Middle frontal gyrus (tissue), 1 donor: ENCODE results near the gene ARFGAP1.
"Not testable (repeated sequence)": the region's sequence is repeated elsewhere in the genome, so short reads cannot be mapped to it uniquely, and the experiment has no call there.

Source experiments
- DNase-seq: peaks from one replicate; pipeline ENCODE4 v3.0.0-alpha.2; 2015; ENCODE audit warnings: low spot score; ENCODE audit errors: extremely low spot score

ARFGAP1 gene

DNA sequence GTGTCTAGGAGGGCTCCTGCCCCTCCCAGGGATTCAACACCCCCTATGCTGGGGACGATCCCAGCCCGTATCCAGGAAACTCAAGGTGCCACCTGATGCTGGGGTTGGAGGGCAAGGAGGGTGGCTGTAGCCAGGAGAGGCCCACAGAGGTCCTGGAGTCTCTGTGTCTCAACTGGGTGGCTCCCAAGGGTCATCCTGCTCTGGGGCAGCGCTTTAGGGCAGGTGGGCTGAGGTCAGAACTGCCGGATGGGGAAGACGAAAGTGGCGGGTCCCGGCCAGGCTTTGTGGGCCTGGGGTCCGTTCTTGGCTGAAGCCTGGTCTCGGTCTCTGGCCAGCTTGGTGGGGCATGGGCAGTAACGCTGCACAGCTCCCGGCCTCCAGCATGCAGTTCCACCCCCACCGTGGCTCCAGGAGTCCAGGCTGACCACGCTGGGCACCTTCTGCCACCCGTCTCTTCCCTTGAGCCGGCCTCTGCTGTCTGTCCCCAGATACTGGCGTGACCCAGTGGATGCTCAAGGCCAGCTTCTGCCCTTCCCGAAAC is 17.6 kb downstream of the ARFGAP1 start:
- no peak for DNase-seq

DNA sequence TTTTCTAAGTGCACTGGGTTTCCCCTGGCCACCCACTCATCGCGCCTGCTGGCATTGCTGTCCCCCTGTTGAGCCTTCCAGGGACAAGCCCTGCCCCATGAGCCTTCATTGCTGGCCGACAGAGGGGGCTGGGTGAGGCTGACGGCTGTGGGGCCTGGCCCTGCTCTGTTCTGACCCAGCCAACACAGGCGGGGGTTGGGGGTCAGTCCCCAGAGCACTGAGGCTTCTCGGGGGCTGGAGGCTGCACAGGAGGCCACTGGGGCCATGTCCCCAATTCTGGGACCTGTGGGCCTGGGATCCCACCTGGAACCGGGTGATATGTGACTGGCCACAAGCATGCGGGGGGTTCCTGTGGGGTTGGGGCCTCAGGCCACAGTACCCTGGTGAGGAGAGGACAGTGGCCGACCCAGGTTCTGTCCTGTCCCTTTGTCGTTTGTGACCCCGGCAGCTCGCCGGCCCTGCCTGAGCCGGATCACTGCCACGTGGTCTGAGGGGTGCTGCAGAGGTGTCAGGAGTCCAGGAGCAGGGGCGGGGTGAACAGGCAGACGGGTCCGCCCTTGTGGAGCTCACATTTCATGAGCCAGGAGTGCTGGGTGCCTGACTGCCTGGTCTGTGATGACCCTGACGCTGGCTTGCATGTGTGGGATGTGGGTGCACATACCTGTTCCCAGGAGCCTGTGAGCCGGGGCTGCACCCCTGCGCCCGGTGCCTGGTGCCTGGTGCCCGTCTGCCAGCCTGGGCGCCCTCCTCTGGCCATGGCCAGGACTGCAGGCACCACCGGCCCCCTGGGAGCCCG is 18.3 kb downstream of the ARFGAP1 start:
- DNase-seq: no peak

DNA sequence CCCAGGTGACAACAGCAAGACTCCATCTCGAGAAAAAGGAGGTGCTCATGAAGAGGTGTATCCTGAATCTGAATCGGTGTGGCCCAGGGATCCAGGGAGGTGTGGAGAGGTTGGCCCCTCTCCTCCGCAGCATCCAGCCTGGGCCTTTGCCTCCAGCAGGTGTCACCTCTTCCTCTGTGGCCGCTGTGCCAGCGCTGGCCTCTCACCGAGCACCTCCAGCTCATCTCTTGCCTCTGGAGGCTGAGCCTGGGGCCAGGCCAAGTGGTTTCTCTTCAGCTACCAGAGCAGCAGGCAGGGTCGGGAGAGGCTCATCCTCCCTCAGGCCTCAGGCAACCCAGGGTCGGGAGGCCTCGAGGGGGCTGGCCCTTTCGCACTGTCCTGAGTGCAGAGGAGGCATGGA is 19.2 kb downstream of the ARFGAP1 start:
- DNase-seq: no peak

DNA sequence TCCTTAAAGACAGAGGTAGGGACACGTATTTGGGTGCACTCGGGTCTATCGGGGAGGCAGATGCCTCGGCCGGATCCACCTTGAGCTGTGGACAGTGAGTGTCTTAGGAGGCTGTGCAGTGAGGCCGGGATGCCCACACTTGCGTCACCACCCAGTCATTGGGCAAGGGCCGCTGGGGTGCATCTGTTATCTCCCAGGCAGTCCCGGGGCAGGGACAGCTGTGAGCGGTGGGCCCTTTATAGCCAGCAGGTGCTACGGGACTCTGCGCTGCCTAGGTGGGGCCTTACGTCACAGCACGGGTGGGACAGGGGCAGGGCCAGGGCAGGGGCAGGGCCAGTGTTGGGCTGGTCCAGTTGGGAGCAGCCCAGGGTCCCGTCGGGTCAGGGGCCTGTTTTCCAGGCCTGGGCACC is 19.7 kb downstream of the ARFGAP1 start:
- DNase-seq: no peak

DNA sequence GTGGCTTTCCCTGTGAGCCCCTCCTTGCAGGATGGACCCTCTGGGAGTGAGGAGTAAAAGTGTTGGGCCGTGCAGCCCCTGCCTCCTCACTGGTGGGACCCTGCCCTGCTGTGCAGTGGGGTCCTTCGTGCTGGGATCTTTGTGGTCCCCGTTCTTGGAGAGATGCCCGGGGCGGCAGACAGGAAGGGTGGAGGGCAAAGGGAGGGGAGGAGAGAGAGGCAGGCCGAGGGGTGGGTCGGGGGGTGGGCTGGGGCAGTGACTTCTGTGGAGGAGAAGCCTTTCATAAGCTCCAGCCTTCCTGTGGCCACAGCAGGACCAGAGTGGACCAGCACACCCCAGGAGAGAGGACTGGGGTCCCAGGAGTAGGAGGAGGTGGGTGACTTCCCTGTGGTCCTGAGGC is 20.3 kb downstream of the ARFGAP1 start, which contains the start of gene COL20A1:
TSS of gene COL20A1 (plus strand) at position 283 of the 400 bp plus-strand sequence. CDS start 1,922 bp downstream, outside the sequence.
- no peak for DNase-seq

DNA sequence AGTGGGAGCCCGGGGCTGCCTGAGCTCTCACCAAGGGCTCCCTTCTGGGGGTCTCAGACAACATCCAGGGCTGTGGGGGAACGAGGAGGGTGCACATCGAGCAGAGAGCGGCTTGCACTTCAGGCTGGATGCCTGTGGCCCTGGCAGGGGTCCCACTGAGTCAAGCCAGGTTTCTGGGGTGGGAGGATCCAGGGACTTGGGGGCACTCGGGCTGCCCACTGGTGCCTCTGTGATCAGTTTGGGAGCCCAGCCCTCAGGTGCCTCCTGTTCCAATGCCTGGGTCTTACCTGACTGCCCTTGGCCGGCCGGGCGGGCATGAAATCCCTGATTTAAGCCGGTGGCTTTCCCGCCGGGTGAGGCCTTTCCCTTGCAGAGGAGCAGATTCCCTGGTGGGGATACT is 20.8 kb downstream of the ARFGAP1 start:
- DNase-seq: no peak

DNA sequence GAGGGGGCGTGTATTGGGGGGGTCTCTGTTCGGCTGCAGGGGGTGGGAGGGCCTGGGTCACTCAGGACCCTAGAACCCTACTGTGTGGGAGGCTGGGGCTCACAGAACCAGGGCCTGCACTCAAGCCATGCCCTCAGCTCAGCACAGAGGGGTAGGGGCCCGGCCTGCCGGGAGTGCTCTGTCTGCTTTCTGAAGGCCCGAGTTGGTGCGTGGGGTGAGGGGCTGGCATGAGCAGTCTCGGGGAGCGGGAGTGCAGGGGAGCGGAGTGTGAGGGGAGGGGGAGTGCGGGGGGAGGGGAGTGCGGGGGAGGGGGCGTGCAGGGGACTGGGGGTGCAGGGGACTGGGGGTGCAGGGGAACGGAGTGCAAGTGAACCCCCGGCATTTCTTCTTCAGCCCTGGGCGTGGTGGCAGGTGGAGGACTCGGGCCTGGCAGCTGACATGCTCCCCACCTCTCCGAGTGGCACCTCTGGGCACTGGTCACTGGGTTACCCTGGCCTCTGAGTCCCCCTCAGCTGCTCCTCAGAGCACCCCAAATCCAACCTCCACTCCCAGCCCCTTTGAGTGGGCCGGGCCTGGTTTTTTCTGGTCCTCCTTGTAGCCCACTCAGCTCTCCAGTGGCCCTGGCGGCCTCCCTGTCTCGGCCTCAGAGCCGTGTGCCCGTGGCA is 21.4 kb downstream of the ARFGAP1 start:
- DNase-seq: no peak

DNA sequence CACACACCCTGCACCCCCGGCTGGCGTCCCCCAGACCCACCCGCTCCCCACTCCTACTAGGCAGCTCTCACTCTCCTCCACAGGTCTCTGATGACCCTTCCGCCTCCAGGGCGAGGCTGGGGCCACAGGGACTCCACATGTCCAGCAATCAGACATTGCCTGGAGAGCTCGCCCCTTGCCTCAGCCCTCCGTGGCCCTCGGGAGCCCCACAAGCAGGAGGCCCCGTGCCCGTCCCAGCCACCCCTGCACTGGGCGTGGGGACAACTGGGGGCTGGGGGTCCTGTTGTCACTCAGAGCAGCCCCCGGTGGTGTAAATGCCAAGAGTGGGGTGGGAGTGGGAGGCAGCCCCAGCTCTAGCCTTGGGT is 21.9 kb downstream of the ARFGAP1 start:
- no peak for DNase-seq

DNA sequence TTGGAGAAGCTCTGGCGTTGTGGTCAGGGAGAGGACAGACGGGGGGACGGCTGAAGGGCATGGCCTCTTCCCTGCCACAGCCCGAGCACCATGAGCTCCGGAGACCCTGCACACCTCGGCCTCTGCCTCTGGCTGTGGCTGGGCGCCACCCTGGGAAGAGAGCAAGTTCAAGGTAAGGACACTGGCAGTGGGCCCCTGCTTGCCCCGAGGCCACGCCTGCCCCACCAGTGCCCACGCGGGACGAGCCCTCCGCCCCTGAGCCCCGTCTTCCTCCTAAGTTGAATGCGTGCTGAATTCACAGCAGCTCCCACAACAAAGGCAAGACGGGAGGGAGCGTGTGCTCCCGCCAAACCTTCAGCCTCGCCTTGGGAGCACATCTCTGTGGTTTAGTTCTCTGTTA is 22.4 kb downstream of the ARFGAP1 start:
- DNase-seq: no peak

DNA sequence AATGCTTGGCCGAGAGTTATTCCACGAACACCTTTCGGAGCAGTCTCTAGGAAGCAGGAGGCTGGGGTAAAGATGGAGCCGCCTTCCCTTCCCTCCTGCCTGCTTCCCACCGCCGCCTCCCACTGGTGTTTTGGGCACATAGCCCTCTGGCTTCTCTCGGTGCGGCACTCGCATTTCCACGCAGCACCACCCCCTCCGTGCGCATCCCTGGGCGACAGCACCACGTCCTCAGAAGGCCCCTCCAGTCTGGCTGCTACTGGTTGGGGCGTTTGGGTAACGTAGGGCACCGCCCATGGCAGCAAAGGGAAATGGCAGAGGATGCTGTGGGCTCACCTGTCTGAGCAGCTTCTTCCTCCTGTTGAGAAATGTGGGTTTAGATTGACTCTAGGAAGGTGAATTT is 22.8 kb downstream of the ARFGAP1 start:
- DNase-seq: no peak

DNA sequence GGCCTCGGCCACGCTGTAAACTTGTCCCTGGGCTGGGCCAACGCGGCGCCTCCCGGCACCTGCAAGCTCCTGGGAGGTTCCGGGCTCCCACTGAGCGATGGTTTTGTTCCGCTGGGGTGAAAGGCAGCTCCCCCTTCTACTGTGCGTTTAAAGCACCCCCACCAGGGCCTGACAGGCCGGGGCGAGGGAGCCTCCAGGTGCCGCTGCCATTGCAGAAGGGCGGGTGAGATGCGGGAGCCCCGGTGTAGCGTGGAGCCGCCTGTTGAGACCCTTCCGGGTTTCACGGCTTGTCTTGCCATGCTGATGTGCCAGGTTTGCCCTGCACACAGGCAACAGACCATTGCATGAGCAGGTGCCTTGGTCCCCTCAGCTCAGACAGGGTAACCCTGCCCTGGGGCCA is 23.2 kb downstream of the ARFGAP1 start:
- no peak for DNase-seq

DNA sequence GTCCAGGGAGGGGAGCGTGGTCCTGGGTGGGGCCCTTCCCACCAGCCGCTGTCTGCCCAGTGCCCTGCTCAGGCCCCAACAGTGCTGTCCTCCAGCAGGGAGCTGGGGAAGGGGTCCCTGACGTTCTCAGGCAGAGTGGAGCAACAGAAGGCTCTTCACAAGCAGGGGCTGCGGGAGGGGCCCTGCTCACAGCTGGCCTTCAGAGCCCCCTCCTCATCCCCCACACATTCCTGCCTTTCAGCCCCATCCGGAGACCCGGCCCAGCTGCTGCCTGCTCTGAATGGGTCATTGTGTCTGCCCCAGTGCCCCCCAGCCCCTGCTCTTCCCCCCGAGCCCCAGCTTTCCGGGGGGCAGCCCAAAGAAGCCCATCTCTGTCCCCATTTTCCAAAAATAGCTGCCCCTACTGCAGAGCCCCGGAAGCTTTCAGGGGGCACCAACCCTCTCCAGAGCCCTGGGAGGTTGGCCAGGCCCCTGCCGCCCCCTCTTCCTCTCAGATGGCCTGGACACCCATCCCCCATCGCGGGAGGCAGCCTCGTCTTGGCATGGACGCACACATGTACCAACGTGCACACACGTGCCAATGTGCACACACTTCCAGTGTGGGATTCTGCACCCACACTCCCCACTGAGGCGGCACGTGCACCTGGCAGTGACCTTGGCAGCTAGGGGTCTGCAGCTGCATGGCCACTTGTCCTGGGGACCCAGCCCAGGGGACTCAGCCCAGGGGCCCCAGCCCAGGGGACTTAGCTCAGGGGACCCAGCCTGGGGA is 24.1 kb downstream of the ARFGAP1 start:
- no peak for DNase-seq

DNA sequence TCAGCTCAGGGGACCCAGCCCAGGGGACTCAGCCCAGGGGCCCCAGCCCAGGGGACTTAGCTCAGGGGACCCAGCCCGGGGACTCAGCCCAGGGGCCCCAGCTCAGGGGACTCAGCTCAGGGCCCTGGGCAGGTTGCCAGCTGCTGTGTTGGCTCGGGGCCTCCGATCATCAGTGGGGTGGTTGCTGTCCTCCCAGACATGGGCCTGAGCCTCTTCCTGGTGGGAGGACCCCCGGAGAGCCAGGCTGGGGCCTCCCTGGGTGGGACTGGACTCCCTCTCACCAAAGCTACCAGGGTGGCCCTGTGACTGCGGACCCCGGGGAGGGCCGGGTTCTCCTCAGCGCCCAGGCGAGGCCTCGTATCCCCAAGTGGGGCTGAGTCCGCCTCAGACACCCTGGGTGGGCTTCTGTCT is 24.8 kb downstream of the ARFGAP1 start:
- DNase-seq: no peak

DNA sequence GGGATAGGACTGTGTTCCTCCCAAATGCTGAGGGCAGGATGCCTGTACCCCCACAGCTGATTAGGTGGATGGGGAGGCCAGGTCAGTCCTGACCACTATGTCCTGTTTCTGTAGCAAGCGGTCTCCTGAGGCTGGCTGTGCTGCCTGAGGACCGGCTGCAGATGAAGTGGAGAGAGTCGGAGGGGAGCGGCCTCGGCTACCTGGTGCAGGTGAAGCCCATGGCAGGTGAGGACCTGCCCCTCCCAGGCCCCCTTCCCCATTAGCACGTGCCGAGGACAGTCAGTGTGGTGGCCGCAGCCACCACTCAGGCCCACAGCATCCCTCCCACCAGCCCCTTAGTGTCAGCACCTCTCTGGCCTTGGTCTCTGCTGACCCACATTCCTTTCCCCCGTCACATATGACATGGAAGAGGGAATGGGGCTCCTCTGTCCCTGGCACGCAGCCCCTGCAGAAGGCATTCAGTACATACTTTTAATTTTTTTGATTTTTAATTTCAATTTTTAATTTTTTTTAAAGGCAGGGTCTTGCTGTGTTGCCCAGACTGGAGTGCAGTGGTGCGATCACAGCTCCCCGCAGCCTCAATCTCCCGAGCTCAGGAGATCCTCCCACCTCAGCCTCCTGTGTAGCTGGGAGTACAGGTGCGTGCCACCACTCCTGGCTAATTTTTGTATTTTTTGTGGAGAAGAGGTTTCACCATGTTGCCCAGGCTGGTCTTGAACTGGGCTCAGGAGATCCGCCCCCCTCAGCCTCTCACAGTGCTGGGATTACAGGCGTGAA is 25.4 kb downstream of the ARFGAP1 start:
- DNase-seq: no peak

DNA sequence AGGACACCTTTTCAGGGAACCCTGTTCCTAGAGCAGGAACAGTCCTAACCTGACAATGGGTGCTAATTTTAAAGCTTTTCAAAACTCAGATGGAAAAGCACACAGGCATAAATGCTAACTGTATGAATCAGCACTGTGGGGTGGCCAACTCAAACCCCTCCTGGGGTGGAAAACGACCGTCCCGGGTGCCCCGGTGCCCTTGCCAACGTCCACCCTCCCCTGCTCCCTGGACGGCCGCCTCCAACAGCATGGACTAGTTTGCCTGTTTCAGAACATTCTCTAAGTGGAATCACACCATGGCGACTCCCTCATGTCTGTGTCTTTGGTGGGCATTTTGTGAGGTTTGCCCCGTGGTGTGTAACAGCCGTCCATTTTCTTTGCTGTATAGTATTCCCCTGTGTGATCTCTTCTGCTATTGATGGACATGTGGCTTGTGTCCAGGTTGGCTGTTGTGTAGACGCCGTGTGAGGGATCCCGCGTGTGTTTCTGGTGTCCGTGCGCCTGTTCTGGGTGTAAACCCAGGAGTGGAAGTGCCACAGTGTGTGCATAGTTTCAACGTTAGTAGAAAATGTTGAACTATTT is 26.2 kb downstream of the ARFGAP1 start:
- no peak for DNase-seq

DNA sequence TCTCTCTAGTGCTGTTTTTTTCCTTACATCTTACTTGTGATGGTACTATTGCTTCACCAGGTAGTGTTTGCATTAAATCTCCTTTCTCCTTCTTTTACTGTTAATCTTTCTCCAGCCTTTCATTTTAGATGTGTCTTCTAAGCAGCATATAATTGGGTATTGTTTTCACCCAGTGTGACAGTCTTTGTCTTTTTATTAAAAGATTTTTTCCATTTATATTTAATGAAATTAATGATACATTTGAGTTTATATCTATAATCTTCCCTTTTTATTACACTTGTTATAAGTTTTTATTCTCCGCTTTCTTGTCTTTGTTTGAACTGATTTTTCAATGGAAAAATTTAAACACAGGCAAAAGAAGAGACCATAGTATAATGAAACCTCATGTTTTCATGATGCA is 29.1 kb downstream of the ARFGAP1 start:
- DNase-seq: no peak

DNA sequence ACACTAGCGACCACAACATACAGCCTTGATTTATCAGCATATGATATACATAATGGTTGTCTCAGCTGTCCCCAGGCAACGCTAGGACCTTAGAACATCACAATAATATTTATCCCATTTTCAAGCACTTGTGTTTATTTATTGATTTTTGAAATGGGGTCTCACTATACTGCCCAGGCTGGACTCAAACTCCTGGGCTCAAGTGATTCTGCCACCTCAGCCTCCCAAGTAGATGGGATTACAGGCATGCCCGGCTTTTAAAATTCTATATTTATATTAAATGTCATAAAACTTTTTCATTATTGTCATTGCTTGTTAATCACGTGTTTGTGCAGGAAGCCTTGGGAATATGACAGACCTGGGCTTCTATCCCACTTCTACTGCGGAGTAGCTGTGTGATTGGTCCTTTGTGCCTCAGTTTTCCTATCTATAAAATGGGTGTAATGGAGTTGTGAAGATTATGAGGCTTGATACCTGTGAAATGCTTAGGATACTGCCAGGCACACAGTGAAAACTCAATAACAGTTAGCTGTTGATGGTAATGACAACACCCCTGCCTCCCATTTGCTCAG is 30.6 kb downstream of the ARFGAP1 start:
- DNase-seq: no peak

DNA sequence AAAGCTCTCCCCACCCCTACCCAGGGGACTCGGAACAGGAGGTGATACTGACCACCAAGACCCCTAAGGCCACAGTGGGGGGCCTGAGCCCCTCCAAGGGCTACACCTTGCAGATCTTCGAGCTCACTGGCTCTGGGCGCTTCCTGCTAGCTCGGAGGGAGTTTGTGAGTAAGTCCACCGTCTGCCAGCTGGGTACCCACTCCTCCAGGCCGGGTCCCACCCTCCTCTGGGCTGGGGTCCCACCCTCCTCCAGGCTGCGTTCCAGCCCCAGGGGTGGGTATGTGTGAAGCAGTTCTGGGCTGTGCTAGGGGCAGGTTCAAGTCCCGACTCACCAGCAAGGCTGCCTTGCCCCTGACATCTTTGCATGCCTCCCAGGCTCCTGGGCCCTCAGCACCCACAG is 32.8 kb downstream of the ARFGAP1 start:
- DNase-seq: no peak

DNA sequence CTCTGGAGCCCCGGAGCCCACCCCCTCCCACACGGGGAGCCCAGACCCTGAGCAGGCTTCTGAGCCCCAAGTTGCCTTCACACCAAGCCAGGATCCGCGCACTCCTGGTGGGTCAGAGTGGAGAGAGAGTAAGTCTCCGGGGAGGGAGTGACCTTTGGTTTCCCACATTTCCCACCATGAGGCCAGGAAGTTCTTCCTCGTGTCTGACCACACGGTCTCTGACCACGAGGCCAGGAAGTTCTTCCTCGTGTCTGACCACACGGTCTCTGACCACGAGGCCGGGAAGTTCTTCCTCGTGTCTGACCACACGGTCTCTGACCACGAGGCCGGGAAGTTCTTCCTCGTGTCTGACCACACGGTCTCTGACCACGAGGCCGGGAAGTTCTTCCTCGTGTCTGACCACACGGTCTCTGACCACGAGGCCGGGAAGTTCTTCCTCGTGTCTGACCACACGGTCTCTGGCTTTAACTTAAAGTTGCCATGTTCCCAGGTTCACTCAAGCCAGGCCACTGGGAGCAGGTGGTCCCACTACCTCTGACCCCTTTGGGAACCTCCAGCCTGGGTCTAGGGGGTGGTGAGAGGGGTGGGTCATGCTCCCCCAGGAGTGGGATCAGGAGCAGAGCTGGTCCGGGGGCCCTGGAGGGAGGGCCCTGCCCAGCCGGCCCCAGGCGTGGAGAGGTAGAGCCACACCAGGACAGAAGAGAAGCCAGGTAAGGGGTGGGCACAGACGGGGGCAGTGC is 33.5 kb downstream of the ARFGAP1 start:
- DNase-seq: not testable (repeated sequence)
